ENCODE data around the gene ZNF428.
"Not testable (repeated sequence)": the region's sequence is repeated elsewhere in the genome, so short reads cannot be mapped to it uniquely, and the experiment has no call there.

ZNF428 gene

DNA sequence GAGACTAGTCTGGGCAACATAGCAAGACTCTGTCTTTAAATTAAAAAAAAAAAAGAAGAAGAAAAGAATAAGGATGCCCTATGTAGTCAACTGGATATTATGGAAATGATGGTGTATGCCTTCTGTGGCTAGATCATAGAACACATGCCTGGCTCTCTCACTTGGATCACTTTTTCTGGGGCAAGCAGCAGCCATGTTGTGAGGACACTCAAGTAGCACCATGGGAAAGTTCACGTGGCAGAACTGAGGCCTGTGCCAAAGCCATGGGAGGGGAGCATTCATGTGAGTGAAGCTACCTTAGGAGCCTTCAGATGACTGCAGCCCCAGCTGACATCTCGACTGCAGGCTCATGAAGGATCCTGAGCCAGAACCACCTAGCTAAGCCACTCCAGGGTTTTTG, 38.6 kb upstream of the ZNF428 start:
- no peak overlapping the region for H3K27ac ChIP-seq (ENCODE audit: insufficient read depth, low read depth, low read length, poor library complexity, severe bottlenecking)
- H3K4me3 ChIP-seq (ENCODE audit: insufficient read depth, low read depth, low read length) = no peak overlapping the region
- WGBS, 2 experiments = 91 to 92% methylated on average over 2 of the region's 2 CpGs
- no peaks in the 10 kb centered on the region for H3K9me3 ChIP-seq (ENCODE audit: control insufficient read depth, low read length)
- no peaks in the 10 kb centered on the region for H3K4me1 ChIP-seq (ENCODE audit: control insufficient read depth, insufficient read depth, low read length)
- peaks cover 4% of the 10 kb centered on the region for H3K36me3 ChIP-seq (ENCODE audit: control insufficient read depth, insufficient read depth, low read length)
- no peaks in the 10 kb centered on the region for H3K27me3 ChIP-seq (ENCODE audit: control insufficient read depth, insufficient read depth, low read length, poor library complexity, severe bottlenecking)

DNA sequence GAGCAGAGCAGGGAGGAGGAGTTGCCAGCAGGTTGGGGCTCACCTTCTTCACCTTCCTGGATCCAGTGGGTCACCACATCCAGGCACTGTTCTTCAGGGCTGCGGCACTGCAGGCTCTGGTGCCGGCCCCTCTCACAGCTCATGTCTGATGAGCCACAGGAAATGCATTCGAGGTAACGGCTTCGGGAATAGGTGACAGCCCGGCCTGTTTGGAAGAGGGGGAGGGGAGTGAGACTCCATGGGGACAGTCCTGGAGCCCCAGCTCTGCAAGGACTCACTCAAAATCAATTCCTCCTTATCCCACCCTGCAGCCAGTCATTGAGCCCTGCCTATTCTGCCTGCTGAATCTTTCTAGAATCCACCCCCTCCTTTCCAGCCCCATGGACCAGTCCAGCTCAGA, 37.0 kb upstream of the ZNF428 start:
- no peaks in the 10 kb centered on the region for H3K9me3 ChIP-seq (ENCODE audit: control insufficient read depth, low read length)
- WGBS, 2 experiments = 90% methylated on average over 6 of the region's 6 CpGs
- no peaks in the 10 kb centered on the region for H3K27me3 ChIP-seq (ENCODE audit: control insufficient read depth, insufficient read depth, low read length, poor library complexity, severe bottlenecking)
- no peak overlapping the region for H3K4me3 ChIP-seq (ENCODE audit: insufficient read depth, low read depth, low read length)
- H3K4me1 ChIP-seq (ENCODE audit: control insufficient read depth, insufficient read depth, low read length) = no peaks in the 10 kb centered on the region
- no peak overlapping the region for H3K27ac ChIP-seq (ENCODE audit: insufficient read depth, low read depth, low read length, poor library complexity, severe bottlenecking)
- H3K36me3 ChIP-seq (ENCODE audit: control insufficient read depth, insufficient read depth, low read length) = peaks cover 6% of the 10 kb centered on the region

DNA sequence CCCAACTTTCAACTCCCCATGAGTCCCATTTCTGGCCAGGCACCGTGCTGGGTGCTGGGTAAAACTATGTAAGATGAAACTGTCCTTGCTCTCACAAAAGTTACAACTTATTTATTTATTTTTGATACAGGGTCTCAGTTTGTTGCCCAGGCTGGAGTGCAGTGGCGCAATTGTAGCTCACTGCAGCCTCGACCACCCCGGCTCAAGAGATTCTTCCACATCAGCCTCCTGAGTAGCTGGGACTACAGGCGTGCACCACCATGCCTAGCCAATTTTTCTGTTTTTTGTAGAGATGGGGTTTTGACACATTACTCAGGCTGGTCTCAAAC, 33.1 kb upstream of the ZNF428 start:
- Histone ChIP-seq H3K27me3 (ENCODE audit: control insufficient read depth, insufficient read depth, low read length, poor library complexity, severe bottlenecking) (no peaks in the 10 kb centered on the region), H3K27ac (ENCODE audit: insufficient read depth, low read depth, low read length, poor library complexity, severe bottlenecking) (no peak overlapping the region), H3K36me3 (ENCODE audit: control insufficient read depth, insufficient read depth, low read length) (peaks cover 8% of the 10 kb centered on the region), H3K4me1 (ENCODE audit: control insufficient read depth, insufficient read depth, low read length) (no peaks in the 10 kb centered on the region), H3K9me3 (ENCODE audit: control insufficient read depth, low read length) (no peaks in the 10 kb centered on the region), H3K4me3 (ENCODE audit: insufficient read depth, low read depth, low read length) (no peak overlapping the region)
- WGBS, 2 experiments = 84 to 86% methylated on average over 5 of the region's 5 CpGs

DNA sequence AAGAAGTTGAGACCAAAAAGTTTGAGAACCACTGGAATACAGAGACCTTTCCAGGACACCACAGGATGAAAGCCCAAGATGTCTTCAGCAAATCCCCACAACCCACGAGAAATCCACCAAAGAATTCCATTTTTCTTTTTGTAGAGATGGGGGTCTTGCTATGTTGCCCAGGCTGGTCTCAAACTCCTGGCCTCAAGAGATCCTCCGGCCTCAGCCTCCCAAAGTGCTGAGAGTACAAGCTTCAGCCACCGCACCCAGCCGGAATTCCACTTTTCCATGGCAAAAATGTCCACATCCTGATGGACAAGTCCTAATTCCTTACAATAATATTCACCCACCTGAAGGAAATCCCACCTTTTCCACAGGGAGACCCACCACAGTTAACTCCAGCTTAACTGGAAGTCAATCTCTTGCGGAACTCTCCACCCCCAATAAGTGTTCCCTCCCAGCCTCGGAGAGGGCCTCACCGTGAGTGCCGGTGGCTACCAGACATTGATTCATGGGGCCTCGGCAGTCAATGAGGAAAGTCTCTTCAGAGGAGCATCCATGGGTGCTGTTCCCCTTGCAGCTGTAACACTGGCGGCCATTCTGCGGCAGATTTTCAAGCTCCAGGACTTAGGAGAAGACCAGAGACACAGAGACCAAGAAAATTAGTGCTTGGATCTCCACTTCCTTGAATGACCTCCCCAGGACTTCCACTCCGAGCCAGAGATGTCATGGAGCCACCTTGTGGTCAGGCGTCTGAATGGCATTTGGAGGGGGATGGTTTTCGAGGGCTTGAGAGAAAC, 32.5 kb upstream of the ZNF428 start:
- WGBS, 2 experiments = 79 to 82% methylated on average over 14 of the region's 14 CpGs

DNA sequence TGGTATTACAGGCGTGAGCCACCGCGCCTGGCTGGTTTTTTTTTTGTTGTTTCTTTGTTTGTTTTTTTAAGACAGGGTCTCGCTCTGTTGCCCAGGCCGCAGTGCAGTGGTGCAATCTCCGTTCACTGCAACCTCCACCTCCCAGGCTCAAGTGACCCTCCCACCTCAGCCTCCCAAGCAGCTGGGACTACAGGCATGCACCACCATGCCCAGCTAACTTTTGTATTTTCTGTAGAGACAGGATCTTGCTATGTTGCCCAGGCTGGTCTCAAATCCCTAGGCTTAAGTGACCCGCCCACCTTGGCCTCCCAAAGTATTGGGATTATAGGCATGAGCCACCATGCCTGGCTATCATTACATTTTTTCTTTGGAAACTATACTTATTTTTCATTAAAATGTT, 30.8 kb upstream of the ZNF428 start:
- not testable (repeated sequence) for H3K9me3 ChIP-seq (ENCODE audit: control insufficient read depth, low read length); H3K36me3 ChIP-seq (ENCODE audit: control insufficient read depth, insufficient read depth, low read length); H3K4me1 ChIP-seq (ENCODE audit: control insufficient read depth, insufficient read depth, low read length); H3K27me3 ChIP-seq (ENCODE audit: control insufficient read depth, insufficient read depth, low read length, poor library complexity, severe bottlenecking); H3K27ac ChIP-seq (ENCODE audit: insufficient read depth, low read depth, low read length, poor library complexity, severe bottlenecking); H3K4me3 ChIP-seq (ENCODE audit: insufficient read depth, low read depth, low read length)
- WGBS, 2 experiments = 89 to 91% methylated on average over 7 of the region's 7 CpGs

More for the DNA sequence above, 32.5 kb upstream of the ZNF428 start:
- no peaks in the 10 kb centered on the region for H3K4me1 ChIP-seq (ENCODE audit: control insufficient read depth, insufficient read depth, low read length)
- H3K27ac ChIP-seq (ENCODE audit: insufficient read depth, low read depth, low read length, poor library complexity, severe bottlenecking) = no peak overlapping the region
- no peaks in the 10 kb centered on the region for H3K27me3 ChIP-seq (ENCODE audit: control insufficient read depth, insufficient read depth, low read length, poor library complexity, severe bottlenecking)
- H3K4me3 ChIP-seq (ENCODE audit: insufficient read depth, low read depth, low read length) = no peak overlapping the region
- peaks cover 9% of the 10 kb centered on the region for H3K36me3 ChIP-seq (ENCODE audit: control insufficient read depth, insufficient read depth, low read length)
- no peaks in the 10 kb centered on the region for H3K9me3 ChIP-seq (ENCODE audit: control insufficient read depth, low read length)

DNA sequence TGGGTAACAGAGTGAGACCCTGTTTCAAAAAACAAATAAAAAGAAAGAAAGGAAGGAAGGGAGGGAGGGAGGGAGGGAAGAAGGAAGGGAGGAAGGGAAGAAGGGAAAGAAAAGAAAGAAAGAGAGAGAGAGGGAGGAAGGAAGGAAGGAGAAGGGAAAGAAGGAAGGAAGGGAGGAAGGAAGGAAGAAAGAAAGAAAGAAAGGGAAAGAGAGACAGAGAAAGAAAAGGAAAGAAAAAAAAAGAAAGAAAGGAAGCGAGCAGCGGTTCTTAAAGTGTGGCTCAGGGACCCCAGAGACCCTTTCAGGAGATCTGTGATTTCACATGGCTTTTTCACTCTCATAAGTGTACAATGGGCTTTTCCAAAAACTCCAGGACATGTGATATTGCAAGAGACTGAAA, 30.1 kb upstream of the ZNF428 start:
- no peaks in the 10 kb centered on the region for H3K27me3 ChIP-seq (ENCODE audit: control insufficient read depth, insufficient read depth, low read length, poor library complexity, severe bottlenecking)
- no peaks in the 10 kb centered on the region for H3K4me1 ChIP-seq (ENCODE audit: control insufficient read depth, insufficient read depth, low read length)

DNA sequence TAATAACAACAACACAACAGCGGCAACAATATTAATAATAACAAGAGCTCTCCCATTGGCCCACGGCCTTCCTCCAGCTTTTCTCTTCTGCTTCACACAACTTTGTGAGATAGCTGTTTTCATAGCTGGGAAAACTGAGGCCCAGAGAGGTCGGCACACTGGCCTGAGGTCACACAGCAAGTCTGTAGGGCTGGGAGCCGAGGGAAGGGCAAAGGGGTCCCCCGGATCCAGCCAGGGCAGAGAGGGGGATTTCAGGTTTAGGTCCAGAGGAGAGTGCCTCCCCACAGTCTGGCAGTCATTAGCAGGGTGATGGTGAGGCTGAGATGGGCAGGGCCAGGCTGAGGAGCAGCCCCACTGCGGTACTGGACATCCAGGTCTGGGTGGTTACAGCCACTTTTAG, 29.2 kb upstream of the ZNF428 start:
- H3K4me3 ChIP-seq (ENCODE audit: insufficient read depth, low read depth, low read length) = no peak overlapping the region
- peaks cover 7% of the 10 kb centered on the region for H3K36me3 ChIP-seq (ENCODE audit: control insufficient read depth, insufficient read depth, low read length)
- WGBS, 2 experiments = 94 to 96% methylated on average over 6 of the region's 6 CpGs
- H3K9me3 ChIP-seq (ENCODE audit: control insufficient read depth, low read length) = no peaks in the 10 kb centered on the region
- no peaks in the 10 kb centered on the region for H3K4me1 ChIP-seq (ENCODE audit: control insufficient read depth, insufficient read depth, low read length)
- H3K27me3 ChIP-seq (ENCODE audit: control insufficient read depth, insufficient read depth, low read length, poor library complexity, severe bottlenecking) = no peaks in the 10 kb centered on the region
- no peak overlapping the region for H3K27ac ChIP-seq (ENCODE audit: insufficient read depth, low read depth, low read length, poor library complexity, severe bottlenecking)

More for the DNA sequence above, 30.1 kb upstream of the ZNF428 start:
- Histone ChIP-seq H3K36me3 (ENCODE audit: control insufficient read depth, insufficient read depth, low read length) (peaks cover 7% of the 10 kb centered on the region), H3K4me3 (ENCODE audit: insufficient read depth, low read depth, low read length) (no peak overlapping the region), H3K27ac (ENCODE audit: insufficient read depth, low read depth, low read length, poor library complexity, severe bottlenecking) (no peak overlapping the region), H3K9me3 (ENCODE audit: control insufficient read depth, low read length) (no peaks in the 10 kb centered on the region)
- 88 to 97% methylated on average over 2 of the region's 2 CpGs for WGBS, 2 experiments

DNA sequence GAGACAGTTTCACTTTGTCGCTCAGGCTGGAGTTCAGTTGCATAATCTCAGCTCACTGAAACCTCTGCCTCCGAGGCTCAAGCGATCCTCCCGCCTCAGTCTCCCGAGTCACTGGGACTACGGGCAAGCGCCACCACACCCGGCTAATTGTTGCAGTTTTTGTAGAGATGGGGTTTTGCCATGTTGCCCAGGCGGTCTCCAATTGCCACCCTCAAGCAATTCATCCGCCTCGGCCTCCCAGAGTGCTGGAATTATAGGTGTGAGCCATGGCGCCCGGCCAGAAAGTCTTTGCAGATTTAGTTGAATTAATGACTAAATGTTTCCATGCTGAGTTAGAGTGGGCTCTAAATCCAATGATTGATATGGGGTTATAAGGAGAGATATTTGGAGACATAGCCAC, 24.8 kb upstream of the ZNF428 start:
- no peak overlapping the region for H3K4me3 ChIP-seq (ENCODE audit: insufficient read depth, low read depth, low read length)
- H3K9me3 ChIP-seq (ENCODE audit: control insufficient read depth, low read length) = no peaks in the 10 kb centered on the region
- WGBS, 2 experiments = 84 to 94% methylated on average over 13 of the region's 13 CpGs
- H3K36me3 ChIP-seq (ENCODE audit: control insufficient read depth, insufficient read depth, low read length) = peaks cover 3% of the 10 kb centered on the region
- H3K27ac ChIP-seq (ENCODE audit: insufficient read depth, low read depth, low read length, poor library complexity, severe bottlenecking) = no peak overlapping the region
- H3K4me1 ChIP-seq (ENCODE audit: control insufficient read depth, insufficient read depth, low read length) = no peaks in the 10 kb centered on the region
- H3K27me3 ChIP-seq (ENCODE audit: control insufficient read depth, insufficient read depth, low read length, poor library complexity, severe bottlenecking) = peaks cover 28% of the 10 kb centered on the region

DNA sequence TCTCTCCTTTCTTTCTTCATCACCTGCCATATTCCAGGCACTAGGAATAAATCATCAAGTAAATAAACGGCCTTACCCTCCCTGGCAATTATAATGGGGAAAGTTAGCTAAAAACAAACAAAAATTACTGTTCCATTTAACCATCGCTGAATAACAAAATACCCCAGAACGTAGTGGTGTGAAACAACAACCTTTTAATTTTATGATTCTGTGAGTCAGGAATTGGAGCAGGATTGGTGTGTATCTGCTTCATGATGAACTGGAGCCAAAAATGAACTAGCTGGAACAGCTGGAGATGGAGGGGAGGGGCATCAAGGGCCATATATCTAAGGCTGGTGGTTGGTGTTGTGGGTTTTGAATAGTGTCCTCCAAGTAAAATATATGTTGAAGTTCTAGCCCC, 23.9 kb upstream of the ZNF428 start:
- WGBS, 2 experiments = 88 to 100% methylated on average over 3 of the region's 3 CpGs
- Histone ChIP-seq H3K9me3 (ENCODE audit: control insufficient read depth, low read length) (no peaks in the 10 kb centered on the region), H3K4me1 (ENCODE audit: control insufficient read depth, insufficient read depth, low read length) (peaks cover 8% of the 10 kb centered on the region), H3K4me3 (ENCODE audit: insufficient read depth, low read depth, low read length) (no peak overlapping the region), H3K27ac (ENCODE audit: insufficient read depth, low read depth, low read length, poor library complexity, severe bottlenecking) (no peak overlapping the region), H3K36me3 (ENCODE audit: control insufficient read depth, insufficient read depth, low read length) (peaks cover 3% of the 10 kb centered on the region), H3K27me3 (ENCODE audit: control insufficient read depth, insufficient read depth, low read length, poor library complexity, severe bottlenecking) (peaks cover 36% of the 10 kb centered on the region)

DNA sequence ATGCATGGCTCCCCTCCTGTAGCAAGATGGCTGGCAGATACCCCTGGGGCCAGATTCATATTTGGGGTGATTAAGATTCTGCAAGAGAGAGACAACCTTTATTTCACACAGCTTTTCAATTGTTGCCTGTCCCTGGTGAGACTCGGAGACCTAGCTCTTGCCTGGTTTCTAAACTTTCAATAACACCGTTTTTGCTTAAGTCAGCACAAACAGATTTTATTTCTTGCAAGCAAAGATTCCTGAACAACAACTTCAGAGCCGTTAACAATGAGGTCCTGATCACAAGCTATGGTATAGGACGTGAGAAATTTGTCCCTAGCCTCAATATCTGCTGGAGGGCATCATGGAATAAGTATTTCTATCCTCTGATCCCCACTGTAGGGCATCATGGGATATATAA, 23.1 kb upstream of the ZNF428 start:
- 83 to 86% methylated on average over 4 of the region's 4 CpGs for WGBS, 2 experiments
- peaks cover 44% of the 10 kb centered on the region for H3K27me3 ChIP-seq (ENCODE audit: control insufficient read depth, insufficient read depth, low read length, poor library complexity, severe bottlenecking)
- no peak overlapping the region for H3K4me3 ChIP-seq (ENCODE audit: insufficient read depth, low read depth, low read length)
- H3K4me1 ChIP-seq (ENCODE audit: control insufficient read depth, insufficient read depth, low read length) = peaks cover 8% of the 10 kb centered on the region
- no peak overlapping the region for H3K27ac ChIP-seq (ENCODE audit: insufficient read depth, low read depth, low read length, poor library complexity, severe bottlenecking)
- no peaks in the 10 kb centered on the region for H3K9me3 ChIP-seq (ENCODE audit: control insufficient read depth, low read length)
- peaks cover 3% of the 10 kb centered on the region for H3K36me3 ChIP-seq (ENCODE audit: control insufficient read depth, insufficient read depth, low read length)

DNA sequence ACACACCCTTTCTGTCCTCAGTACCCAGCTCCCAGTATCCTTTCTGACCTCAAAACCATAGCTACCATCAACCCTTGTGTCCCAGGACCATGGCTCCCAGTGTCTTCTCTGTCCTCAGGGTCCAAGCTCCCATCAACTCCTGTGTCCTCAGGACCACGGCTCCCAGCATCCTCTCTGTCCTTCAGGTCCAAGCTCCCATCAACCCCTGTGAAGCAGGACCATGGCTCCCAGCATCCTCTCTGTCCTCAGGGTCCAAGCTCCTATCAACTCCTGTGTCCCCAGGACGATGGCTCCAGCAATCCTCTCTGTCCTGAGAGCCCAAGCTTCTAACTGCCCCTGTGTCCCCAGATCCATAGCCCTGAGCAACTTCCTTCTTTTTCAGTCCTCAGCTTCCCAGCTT, 21.9 kb upstream of the ZNF428 start:
- peaks cover 10% of the 10 kb centered on the region for H3K4me1 ChIP-seq (ENCODE audit: control insufficient read depth, insufficient read depth, low read length)
- no peak overlapping the region for H3K27ac ChIP-seq (ENCODE audit: insufficient read depth, low read depth, low read length, poor library complexity, severe bottlenecking)
- no peaks in the 10 kb centered on the region for H3K36me3 ChIP-seq (ENCODE audit: control insufficient read depth, insufficient read depth, low read length)
- H3K9me3 ChIP-seq (ENCODE audit: control insufficient read depth, low read length) = no peaks in the 10 kb centered on the region
- WGBS, 2 experiments = 73 to 74% methylated on average over 2 of the region's 2 CpGs
- H3K4me3 ChIP-seq (ENCODE audit: insufficient read depth, low read depth, low read length) = no peak overlapping the region
- peaks cover 46% of the 10 kb centered on the region for H3K27me3 ChIP-seq (ENCODE audit: control insufficient read depth, insufficient read depth, low read length, poor library complexity, severe bottlenecking)
